ENCODE measurements around the gene TMBIM4. TPM values are rescaled to one million over a fixed set of nuclear protein-coding genes. Genes with fewer than 3 reads are reported as not detected.

The TMBIM4 gene
- total RNA-seq, 6 experiments from 2014 or later = 72.3 to 88.9 (median 77.7) TPM

- intact Hi-C loops (cut with DNase I) = no loop called here
- DNase-seq (no peak), ATAC-seq (peak in 2 of 4 donors; percentile 21 to 28)
- WGBS (ENCODE audit: insufficient coverage, low coverage, low lambda C conversion rate, missing lambda C conversion rate) = 43% methylated on average over 3 of the region's 3 CpGs
- H3K9me3 ChIP-seq = peaks cover 0 to 2% (median 0%) of the 10 kb centered on the region in 4 donors
- no peak overlapping the region for H3K27ac ChIP-seq
- no peak overlapping the region for H3K4me3 ChIP-seq
- TF ChIP-seq CTCF (IDR thresholded peaks at IDR 0.05) = no peak
- no peaks in the 10 kb centered on the region for H3K27me3 ChIP-seq
- H3K36me3 ChIP-seq = no peaks in the 10 kb centered on the region
- no peaks in the 10 kb centered on the region for H3K4me1 ChIP-seq
Measured at GRCh38 chr12:66197495-66197921, 27.7 kb upstream of the TMBIM4 start.

- DNase-seq (no peak), ATAC-seq (peak in 2 of 4 donors; percentile 18 to 39)
- Histone ChIP-seq H3K27me3 (no peaks in the 10 kb centered on the region), H3K9me3 (peaks cover 0 to 2% (median 0%) of the 10 kb centered on the region in 4 donors), H3K27ac (no peak overlapping the region), H3K4me1 (peaks cover 0 to 3% (median 0%) of the 10 kb centered on the region in 4 donors), H3K4me3 (no peak overlapping the region), H3K36me3 (no peaks in the 10 kb centered on the region)
- intact Hi-C loops (cut with DNase I) = no loop called here
- no peak for TF ChIP-seq CTCF (IDR thresholded peaks at IDR 0.05)
- TF ChIP-seq POLR2A (IDR thresholded peaks at IDR 0.05) = no peak
- WGBS (ENCODE audit: insufficient coverage, low coverage, low lambda C conversion rate, missing lambda C conversion rate) = 19% methylated on average over 3 of the region's 3 CpGs
Measured at GRCh38 chr12:66196806-66197205, 27.0 kb upstream of the TMBIM4 start.

GRCh38 chr12:66195242-66195641, 25.4 kb upstream of the TMBIM4 start:
- TF ChIP-seq POLR2A (IDR thresholded peaks at IDR 0.05) = no peak
- no peak for TF ChIP-seq CTCF (IDR thresholded peaks at IDR 0.05)
- intact Hi-C loops (cut with DNase I) = no loop called here
- Histone ChIP-seq H3K9me3 (peaks cover 0 to 2% (median 0%) of the 10 kb centered on the region in 4 donors), H3K27me3 (peaks cover 0 to under 1% of the 10 kb centered on the region in 2 donors), H3K27ac (no peak overlapping the region), H3K4me3 (no peak overlapping the region), H3K36me3 (no peaks in the 10 kb centered on the region), H3K4me1 (peaks cover 0 to 3% (median 0%) of the 10 kb centered on the region in 4 donors)
- ATAC-seq (no peak), DNase-seq (no peak)
- 55% methylated on average over 6 of the region's 6 CpGs for WGBS (ENCODE audit: insufficient coverage, low coverage, low lambda C conversion rate, missing lambda C conversion rate)

- DNase-seq = no peak
- Histone ChIP-seq H3K9me3 (peaks cover 0 to 2% (median 0%) of the 10 kb centered on the region in 4 donors), H3K27ac (no peak overlapping the region), H3K36me3 (no peaks in the 10 kb centered on the region), H3K27me3 (peaks cover 0 to 4% of the 10 kb centered on the region in 2 donors), H3K4me1 (peaks cover 0 to 3% (median 0%) of the 10 kb centered on the region in 4 donors), H3K4me3 (no peak overlapping the region)
- TF ChIP-seq POLR2A (IDR thresholded peaks at IDR 0.05) (no peak), CTCF (IDR thresholded peaks at IDR 0.05) (no peak)
- no peak for ATAC-seq
- WGBS (ENCODE audit: insufficient coverage, low coverage, low lambda C conversion rate, missing lambda C conversion rate) = 73% methylated on average over 1 of the region's 2 CpGs
- intact Hi-C loops (cut with DNase I) = no loop called here
Measured at GRCh38 chr12:66194122-66194521, 24.3 kb upstream of the TMBIM4 start.

All from right lobe of liver (tissue), 6 donors.